Measurements from ENCODE around the gene STN1. TPM values are rescaled to one million over a fixed set of nuclear protein-coding genes. Genes with fewer than 3 reads are reported as not detected.
A peak's percentile ranks its signal among the peaks of the same experiment; 100 is the strongest.

STN1 gene
- total and polyA plus RNA-seq, 5 experiments from 2014 or later, result 41.8 to 103 (median 89.3) TPM

DNA sequence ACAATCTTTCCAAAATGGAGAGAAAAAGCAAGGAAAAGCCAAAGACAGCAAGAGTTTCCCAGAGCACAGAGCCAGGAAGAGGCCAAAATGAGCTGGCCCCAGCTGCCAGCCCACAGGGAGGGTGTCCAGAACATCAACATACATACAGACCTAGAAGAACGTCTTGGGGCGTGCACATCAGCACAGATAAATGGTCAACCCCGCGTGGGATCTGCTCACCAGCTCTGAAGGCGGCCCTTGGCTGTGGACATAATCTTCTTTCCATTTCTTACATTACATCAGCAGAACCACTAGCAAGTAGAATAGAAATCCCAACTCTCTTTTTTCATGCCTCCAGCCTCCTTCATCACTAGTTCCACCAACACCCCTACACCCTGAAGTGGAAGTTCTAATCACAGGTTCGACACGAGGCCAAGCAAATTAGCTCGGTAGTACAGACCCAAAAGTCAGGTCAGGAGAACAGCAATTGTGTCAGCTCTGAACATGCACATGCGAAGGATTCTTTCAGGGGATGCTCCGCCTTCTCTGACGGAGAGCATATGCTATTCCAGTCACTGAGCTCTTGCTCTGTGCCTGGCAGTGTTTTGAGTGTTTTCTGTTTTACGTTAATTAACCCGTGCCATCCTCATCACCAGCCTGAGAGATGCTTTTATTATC lies 79.0 kb downstream of the STN1 start:
- POLR2A ChIA-PET, result no interaction called here
- H3K36me3 Mint-ChIP-seq, result no peaks in the 10 kb centered on the region
- peaks cover 0 to 2% (median 0%) of the 10 kb centered on the region in 4 donors for H3K4me1 Mint-ChIP-seq
- ATAC-seq (no peak), DNase-seq (no peak)
- H3K27ac Mint-ChIP-seq, result no peak overlapping the region
- H3K4me3 Mint-ChIP-seq, result no peak overlapping the region
- H3K27me3 Mint-ChIP-seq, result no peaks in the 10 kb centered on the region
- H3K9me3 Mint-ChIP-seq, result no peaks in the 10 kb centered on the region

DNA sequence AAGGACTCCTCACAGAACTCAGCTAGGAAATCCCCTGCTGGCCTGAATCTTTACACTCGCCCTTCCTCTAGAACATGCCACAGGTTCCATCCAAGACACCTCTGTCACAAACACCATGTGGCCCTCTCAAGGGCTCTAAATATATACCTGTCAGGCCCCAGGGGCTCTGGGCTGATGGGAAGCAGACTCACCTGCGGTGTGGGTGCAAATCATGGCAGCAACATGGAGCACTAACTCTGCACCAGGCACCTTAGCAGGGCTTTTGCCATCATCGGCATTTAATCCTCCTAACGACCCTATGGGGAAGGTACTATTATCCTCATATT lies 80.0 kb downstream of the STN1 start:
- H3K27me3 Mint-ChIP-seq, result no peaks in the 10 kb centered on the region
- H3K36me3 Mint-ChIP-seq, result peaks cover 0 to 2% (median 0%) of the 10 kb centered on the region in 3 donors
- H3K9me3 Mint-ChIP-seq, result peaks cover 0 to 7% (median 0%) of the 10 kb centered on the region in 9 donors
- POLR2A ChIA-PET, result no interaction called here
- peak overlapping the region in 2 of 10 donors; percentile 5 to 51 for H3K27ac Mint-ChIP-seq
- H3K4me3 Mint-ChIP-seq, result no peak overlapping the region
- DNase-seq (no peak), ATAC-seq (no peak)
- H3K4me1 Mint-ChIP-seq, result peaks cover 0 to 2% (median 0%) of the 10 kb centered on the region in 4 donors

DNA sequence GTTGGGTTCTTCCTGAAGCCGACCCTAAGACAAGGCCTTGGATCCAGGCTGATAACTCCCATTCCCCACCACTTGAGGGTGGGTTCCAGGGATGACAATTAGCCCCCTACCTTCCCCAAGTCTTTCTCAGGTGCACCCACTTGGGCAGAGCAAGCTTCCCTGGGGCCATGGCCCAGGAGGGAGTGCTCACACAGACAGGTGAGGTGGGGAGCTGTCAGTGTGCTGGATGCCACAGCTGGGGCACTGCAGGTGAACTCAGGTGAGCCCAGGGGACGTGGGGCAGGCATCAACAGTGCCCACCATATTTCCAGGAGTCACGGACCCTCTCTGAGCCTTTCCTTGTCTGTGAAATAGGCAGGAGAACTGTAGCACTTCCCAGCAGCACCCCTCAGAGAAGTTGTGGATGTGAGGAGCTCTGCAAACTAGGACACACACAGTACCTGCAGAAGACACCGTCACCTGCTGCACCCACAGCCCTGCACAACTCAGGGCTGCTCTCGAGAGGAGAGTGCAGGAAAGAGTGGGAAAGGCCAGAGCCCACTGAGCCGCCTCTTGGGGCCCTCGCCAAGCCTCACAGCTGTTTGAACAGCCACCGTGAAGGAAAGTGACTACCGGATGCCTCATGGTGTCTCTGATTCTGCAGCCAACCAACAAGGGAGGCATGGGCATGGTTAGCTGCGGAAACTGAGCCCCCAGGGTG lies 80.5 kb downstream of the STN1 start:
- peaks cover 0 to 2% (median 0%) of the 10 kb centered on the region in 4 donors for H3K4me1 Mint-ChIP-seq

DNA sequence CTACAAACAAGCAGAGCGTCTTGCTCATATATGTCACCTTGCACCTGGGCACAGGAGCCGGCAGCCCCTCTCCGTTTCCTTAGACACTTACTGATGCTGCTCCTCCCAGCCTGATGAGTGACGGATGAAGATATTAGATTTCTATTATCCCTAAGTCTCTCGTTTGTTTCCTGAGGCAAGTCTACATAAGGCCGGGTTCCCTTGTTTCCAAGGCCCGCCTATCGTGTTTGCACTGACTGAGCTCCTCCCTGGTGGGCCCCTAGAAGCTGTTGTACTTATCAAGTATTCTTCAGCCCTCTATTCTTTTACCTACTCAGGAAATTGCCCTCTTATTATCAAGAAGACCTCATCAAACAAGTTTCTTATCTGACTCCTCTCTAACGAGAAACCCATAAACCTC lies 81.1 kb downstream of the STN1 start:
- Mint-ChIP-seq H3K36me3 (peaks cover 0 to 3% (median 0%) of the 10 kb centered on the region in 3 donors), H3K4me1 (peaks cover 0 to 2% (median 0%) of the 10 kb centered on the region in 4 donors), H3K9me3 (peaks cover 0 to 11% (median 0%) of the 10 kb centered on the region in 9 donors), H3K4me3 (no peak overlapping the region), H3K27ac (no peak overlapping the region), H3K27me3 (no peaks in the 10 kb centered on the region)
- DNase-seq, result no peak
- no peak for ATAC-seq
- POLR2A ChIA-PET, result no interaction called here

More for the DNA sequence above, 80.5 kb downstream of the STN1 start:
- Mint-ChIP-seq H3K36me3 (peaks cover 0 to 3% (median 0%) of the 10 kb centered on the region in 3 donors), H3K4me3 (no peak overlapping the region), H3K27ac (no peak overlapping the region), H3K27me3 (no peaks in the 10 kb centered on the region), H3K9me3 (peaks cover 0 to 9% (median 0%) of the 10 kb centered on the region in 9 donors)
- DNase-seq (no peak), ATAC-seq (no peak)
- POLR2A ChIA-PET, result no interaction called here

DNA sequence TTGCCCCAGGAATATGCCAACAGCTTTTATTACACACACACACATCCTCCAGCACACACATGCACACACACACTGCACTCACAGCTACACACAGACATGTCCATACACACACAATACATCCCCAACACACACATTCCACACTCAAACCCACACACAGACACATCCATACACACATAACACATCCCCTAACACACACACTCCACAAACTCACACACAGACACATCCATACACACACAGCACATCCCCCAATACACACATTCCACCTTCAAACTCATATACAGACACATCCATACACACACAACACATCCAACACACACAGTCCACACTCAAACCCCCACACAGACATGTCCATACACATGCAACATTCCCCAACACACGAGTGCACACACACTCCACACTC lies 81.7 kb downstream of the STN1 start:
- H3K27ac Mint-ChIP-seq, result no peak overlapping the region
- H3K4me1 Mint-ChIP-seq, result peaks cover 0 to 2% (median 0%) of the 10 kb centered on the region in 4 donors
- no peaks in the 10 kb centered on the region for H3K27me3 Mint-ChIP-seq
- POLR2A ChIA-PET, result no interaction called here
- peaks cover 0 to 3% (median 0%) of the 10 kb centered on the region in 3 donors for H3K36me3 Mint-ChIP-seq
- DNase-seq (no peak), ATAC-seq (no peak)
- peaks cover 0 to 13% (median 0%) of the 10 kb centered on the region in 9 donors for H3K9me3 Mint-ChIP-seq
- H3K4me3 Mint-ChIP-seq, result no peak overlapping the region

DNA sequence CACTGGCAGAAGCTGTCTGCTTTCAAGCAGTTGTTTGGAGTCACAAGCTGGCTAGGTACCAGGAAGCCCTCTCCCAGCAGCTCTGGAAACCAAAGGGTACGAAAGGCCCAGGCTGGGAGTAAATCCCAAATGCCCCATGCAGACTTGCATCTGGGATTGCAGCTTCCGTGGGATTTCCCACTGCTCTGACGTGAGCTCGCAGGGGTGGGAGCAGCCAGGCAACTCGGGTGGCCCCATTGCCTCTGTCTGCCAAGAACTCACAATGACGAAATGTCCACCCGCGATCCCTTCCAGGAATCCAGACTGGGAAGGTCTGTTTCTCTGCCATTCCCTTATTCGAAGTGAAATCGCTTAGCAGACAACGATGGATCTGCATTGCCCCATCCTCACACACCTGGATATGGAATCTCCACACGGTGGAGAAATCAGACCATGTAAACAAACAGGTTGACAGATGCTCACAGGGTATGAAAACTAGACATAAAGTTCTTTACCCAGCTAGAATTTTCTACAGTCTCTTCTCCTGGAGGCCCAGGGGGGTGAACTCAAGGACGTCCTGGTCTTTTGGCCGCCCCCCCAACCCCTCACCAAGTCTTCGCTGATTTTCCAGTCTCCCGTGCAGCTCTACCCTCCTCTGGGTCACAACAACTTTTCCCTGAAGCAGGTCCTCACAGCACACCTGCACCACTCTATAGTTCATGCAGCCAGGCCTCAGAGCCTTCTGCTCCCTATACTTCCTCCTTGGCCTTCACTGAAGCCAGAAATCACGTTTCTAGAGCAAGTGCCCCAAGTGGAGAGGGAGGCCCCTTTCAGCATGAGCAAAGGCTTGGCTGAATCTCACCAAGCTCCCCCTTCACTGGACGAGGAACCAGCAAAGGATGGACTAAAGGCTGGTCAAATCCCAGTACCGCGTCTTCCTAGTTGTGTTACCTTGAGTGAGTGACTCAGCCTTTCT lies 82.6 kb downstream of the STN1 start:
- Mint-ChIP-seq H3K4me1 (peaks cover 0 to 2% (median 0%) of the 10 kb centered on the region in 4 donors), H3K27ac (peak overlapping the region in 1 of 10 donors; percentile 25), H3K4me3 (no peak overlapping the region), H3K27me3 (peaks cover 0 to 4% (median 0%) of the 10 kb centered on the region in 5 donors), H3K9me3 (peaks cover 0 to 13% (median 0%) of the 10 kb centered on the region in 9 donors), H3K36me3 (peaks cover 0 to 3% (median 0%) of the 10 kb centered on the region in 3 donors)
- no peak for ATAC-seq
- POLR2A ChIA-PET, result no interaction called here
- no peak for DNase-seq

DNA sequence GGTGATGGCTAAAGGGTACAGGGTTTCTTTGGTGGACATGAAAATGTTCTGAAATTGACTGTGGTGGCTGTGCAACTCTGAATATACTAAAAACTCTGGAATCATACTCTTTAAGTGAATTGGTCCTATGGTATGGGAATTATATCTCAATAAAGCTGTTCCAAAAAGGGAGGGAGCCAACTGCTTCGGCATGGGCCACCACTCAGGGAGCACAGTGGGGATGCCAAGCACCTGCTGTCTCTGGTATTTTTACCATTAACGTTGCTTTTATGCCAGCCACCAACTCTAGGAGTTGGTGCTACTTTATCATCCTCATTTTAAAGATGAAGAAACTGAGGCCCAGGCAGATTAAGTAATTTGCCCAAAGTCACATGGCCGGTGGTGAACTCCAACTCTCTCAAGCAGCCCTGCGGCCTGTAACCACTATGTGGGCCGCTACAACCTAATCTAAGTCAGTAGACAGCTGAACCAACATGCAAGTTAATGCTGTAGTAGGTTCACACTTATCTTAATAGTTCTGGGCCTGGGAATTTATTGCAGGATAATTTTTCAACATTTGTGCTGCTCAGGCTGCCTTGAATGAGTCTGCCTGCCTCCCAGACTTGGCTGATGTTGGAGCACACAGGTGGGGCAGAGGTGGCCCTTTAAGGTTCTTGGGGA lies 83.4 kb downstream of the STN1 start:
- Mint-ChIP-seq H3K4me3 (no peak overlapping the region), H3K36me3 (peaks cover 0 to 3% (median 0%) of the 10 kb centered on the region in 3 donors), H3K27me3 (peaks cover 0 to 7% (median 0%) of the 10 kb centered on the region in 5 donors), H3K4me1 (peaks cover 0 to 2% (median 0%) of the 10 kb centered on the region in 4 donors), H3K9me3 (peaks cover 0 to 13% (median 0%) of the 10 kb centered on the region in 9 donors), H3K27ac (no peak overlapping the region)
- DNase-seq, result no peak
- POLR2A ChIA-PET, result no interaction called here
- ATAC-seq, result no peak

DNA sequence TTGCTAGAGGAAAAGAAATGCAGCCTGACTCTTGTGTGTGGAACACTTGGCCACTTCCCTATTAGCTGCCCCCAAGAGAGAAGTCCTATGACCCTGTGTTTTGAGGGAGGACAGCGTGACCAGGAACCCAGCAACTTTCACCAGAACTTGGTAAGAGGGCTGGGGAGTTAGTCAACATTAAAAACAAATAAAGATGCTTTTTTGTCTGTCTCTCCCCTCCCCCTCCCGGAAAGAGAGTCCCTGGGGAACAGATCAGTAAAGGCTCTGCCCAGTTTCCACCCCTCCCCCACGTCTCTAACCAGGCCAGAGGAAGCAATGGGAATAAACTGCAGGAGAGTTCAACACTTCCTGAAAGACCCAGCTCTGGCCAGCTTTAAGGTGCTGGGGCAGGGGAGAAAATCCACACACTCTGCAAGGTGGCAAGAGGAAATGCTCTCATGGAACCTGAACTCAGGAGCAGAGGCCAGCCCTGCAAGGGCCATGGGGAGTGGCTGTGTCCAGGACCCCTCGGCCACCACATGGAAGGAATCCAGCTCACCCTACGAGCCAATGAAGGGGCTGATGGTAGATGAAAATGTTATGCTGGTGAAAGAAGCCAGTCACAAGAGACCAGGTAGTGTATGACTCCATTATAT lies 84.1 kb downstream of the STN1 start:
- no peak for DNase-seq

DNA sequence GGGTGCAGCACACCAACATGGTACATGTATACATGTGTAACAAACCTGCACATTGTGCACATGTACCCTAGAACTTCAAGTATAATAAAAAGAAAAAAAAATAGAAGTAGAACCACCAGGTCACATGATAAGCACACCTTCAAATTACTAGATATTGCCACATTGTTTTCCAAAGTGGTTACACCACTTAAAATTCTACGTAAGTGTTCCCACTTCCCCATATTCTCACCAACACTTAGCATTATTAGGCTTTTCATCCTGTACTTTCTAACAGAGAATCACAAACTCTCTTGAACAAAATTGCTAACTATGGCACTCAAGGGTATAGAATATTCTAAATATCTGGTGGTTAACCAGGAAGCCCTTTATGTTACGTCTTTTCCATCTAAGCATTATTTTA lies 85.2 kb downstream of the STN1 start:
- no peak overlapping the region for H3K27ac Mint-ChIP-seq
- peaks cover 0 to 3% (median 0%) of the 10 kb centered on the region in 3 donors for H3K36me3 Mint-ChIP-seq
- DNase-seq (no peak), ATAC-seq (no peak)
- peaks cover 0 to 2% (median 0%) of the 10 kb centered on the region in 4 donors for H3K4me1 Mint-ChIP-seq
- peaks cover 0 to 7% (median 0%) of the 10 kb centered on the region in 5 donors for H3K27me3 Mint-ChIP-seq
- peaks cover 0 to 13% (median 0%) of the 10 kb centered on the region in 9 donors for H3K9me3 Mint-ChIP-seq
- H3K4me3 Mint-ChIP-seq, result no peak overlapping the region
- POLR2A ChIA-PET, result no interaction called here

More for the DNA sequence above, 84.1 kb downstream of the STN1 start:
- POLR2A ChIA-PET, result no interaction called here
- Mint-ChIP-seq H3K4me3 (no peak overlapping the region), H3K36me3 (peaks cover 0 to 3% (median 0%) of the 10 kb centered on the region in 3 donors), H3K4me1 (peaks cover 0 to 2% (median 0%) of the 10 kb centered on the region in 4 donors), H3K27me3 (peaks cover 0 to 7% (median 0%) of the 10 kb centered on the region in 5 donors), H3K9me3 (peaks cover 0 to 13% (median 0%) of the 10 kb centered on the region in 9 donors), H3K27ac (no peak overlapping the region)
- no peak for ATAC-seq

Data from naive thymus-derived CD8-positive, alpha-beta T cell (primary cell).